ENCODE data around the gene GPR153.

The GPR153 gene

DNA sequence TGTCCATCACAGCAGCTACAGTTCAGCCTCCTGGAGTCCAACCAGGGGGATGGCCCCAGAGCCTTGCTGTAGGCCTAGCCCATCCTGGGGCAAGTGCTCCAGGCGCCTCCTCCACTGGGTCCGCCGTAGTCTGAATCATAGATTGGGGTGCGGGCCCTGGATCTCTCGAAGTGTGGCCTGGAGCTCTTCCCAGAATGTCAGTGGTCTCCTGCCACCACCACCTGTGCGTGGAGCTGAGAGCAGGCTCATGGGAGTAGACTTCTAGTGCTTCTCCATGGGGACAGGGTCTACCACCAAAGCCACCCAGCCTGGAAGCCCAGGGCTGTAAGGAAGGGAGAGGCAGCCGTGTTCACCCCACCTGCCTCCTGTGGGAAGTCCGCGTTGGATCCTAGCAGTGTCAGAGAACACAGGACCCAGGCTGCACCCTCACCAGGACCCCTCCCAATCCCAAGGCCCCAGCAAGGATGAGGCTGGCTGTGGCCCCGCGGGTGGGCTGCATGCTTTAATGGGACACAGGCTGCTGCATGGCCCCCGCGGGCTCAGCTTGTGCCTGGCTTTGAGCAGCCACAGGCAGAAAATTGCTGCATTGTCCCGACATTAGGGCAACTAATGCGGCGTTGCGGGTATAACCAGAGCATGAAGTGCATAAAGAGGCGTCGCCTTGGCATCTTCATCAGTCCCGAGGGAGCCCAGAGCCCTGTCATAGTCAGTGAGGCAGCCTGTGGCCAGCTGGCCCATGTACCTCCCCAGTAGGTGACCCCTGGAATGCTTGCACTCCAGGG, 17.7 kb downstream of the GPR153 start:
- H3K9me3 ChIP-seq (ENCODE audit: insufficient read depth, low read length) = no peaks in the 10 kb centered on the region
- no peak overlapping the region for H3K4me2 ChIP-seq (ENCODE audit: low read length)

DNA sequence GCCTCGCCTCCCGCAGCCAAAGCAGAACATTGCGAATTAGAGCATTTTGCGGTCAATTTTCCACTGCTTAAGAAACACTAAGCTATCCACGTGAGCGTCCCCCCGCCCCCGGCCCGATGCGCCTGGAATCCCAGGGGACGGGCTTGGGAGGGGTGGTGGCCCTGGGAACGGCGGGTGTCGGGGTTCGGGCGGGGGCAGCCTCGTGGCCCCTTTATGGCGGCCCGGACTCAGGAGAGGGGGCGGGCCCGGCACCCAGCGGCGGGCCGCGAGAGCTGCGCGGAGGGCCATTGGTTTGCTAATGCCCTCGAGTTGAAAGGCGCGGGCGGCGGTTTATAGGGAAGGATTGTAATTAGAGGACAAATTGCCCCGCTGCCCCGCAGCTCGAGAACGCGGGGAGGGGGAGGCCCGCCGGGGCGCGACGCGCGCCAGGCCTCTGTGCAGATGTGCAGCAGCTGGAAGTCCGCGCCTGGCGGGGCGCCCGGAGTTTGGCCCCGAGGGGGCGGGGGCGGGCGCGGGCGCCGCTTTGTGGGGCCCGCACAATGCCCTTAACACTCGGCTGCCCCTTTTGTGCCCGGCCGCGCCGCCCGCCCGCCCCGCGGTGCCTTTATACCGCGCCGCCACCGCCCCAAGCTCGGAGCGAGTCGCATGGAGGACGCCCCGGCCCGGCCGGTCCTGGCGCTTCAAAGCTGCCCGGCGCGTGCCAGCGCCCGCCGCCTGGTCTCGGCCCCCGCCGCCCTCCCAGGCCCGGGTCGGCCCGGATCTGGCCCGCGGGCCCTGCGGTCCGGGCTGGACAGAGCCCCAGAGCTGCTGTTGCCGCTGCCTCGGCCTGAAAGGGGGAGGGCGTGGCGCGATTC, 18.8 kb downstream of the GPR153 start:
- TF ChIP-seq, protein P1, sequence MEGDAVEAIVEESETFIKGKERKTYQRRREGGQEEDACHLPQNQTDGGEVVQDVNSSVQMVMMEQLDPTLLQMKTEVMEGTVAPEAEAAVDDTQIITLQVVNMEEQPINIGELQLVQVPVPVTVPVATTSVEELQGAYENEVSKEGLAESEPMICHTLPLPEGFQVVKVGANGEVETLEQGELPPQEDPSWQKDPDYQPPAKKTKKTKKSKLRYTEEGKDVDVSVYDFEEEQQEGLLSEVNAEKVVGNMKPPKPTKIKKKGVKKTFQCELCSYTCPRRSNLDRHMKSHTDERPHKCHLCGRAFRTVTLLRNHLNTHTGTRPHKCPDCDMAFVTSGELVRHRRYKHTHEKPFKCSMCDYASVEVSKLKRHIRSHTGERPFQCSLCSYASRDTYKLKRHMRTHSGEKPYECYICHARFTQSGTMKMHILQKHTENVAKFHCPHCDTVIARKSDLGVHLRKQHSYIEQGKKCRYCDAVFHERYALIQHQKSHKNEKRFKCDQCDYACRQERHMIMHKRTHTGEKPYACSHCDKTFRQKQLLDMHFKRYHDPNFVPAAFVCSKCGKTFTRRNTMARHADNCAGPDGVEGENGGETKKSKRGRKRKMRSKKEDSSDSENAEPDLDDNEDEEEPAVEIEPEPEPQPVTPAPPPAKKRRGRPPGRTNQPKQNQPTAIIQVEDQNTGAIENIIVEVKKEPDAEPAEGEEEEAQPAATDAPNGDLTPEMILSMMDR (IDR thresholded peaks at IDR 0.05; ENCODE audit: low read depth, low read length) = no peak
- TF ChIP-seq EZH2phosphoT487 (IDR thresholded peaks at IDR 0.05; ENCODE audit: low read depth) = no peak
- Histone ChIP-seq H3K27me3 (ENCODE audit: low read depth, low read length) (no peaks in the 10 kb centered on the region), H3K9me3 (ENCODE audit: insufficient read depth, low read length) (no peaks in the 10 kb centered on the region), H3K79me2 (ENCODE audit: low read length) (no peaks in the 10 kb centered on the region), H4K20me1 (ENCODE audit: insufficient read depth, low read length) (no peaks in the 10 kb centered on the region), H3K9ac (ENCODE audit: low read length) (no peak overlapping the region), H3K4me3 (ENCODE audit: low read length) (no peak overlapping the region), H3K4me1 (ENCODE audit: low read length) (peaks cover 4% of the 10 kb centered on the region; the same call in 1 of the 2 replicates), H3K4me2 (ENCODE audit: low read length) (no peak overlapping the region), H3K36me3 (replicated peaks; ENCODE audit: low read depth, low read length) (no peaks in the 10 kb centered on the region), H2AFZ (ENCODE audit: low read depth, low read length) (no peak overlapping the region), H3K27ac (ENCODE audit: low read length) (no peak overlapping the region)

More for the DNA sequence above, 17.7 kb downstream of the GPR153 start:
- H3K4me3 ChIP-seq (ENCODE audit: low read length) = no peak overlapping the region
- H3K27ac ChIP-seq (ENCODE audit: low read length) = no peak overlapping the region
- H3K4me1 ChIP-seq (ENCODE audit: low read length) = peaks cover 4% of the 10 kb centered on the region; the same call in 1 of the 2 replicates
- H3K9ac ChIP-seq (ENCODE audit: low read length) = no peak overlapping the region
- H4K20me1 ChIP-seq (ENCODE audit: insufficient read depth, low read length) = no peaks in the 10 kb centered on the region
- H3K79me2 ChIP-seq (ENCODE audit: low read length) = no peaks in the 10 kb centered on the region
- H3K36me3 ChIP-seq (replicated peaks; ENCODE audit: low read depth, low read length) = no peaks in the 10 kb centered on the region
- no peak for TF ChIP-seq EZH2phosphoT487 (IDR thresholded peaks at IDR 0.05; ENCODE audit: low read depth)
- TF ChIP-seq, protein P1 (IDR thresholded peaks at IDR 0.05; ENCODE audit: low read depth, low read length) = no peak
- no peak overlapping the region for H2AFZ ChIP-seq (ENCODE audit: low read depth, low read length)
- no peaks in the 10 kb centered on the region for H3K27me3 ChIP-seq (ENCODE audit: low read depth, low read length)

DNA sequence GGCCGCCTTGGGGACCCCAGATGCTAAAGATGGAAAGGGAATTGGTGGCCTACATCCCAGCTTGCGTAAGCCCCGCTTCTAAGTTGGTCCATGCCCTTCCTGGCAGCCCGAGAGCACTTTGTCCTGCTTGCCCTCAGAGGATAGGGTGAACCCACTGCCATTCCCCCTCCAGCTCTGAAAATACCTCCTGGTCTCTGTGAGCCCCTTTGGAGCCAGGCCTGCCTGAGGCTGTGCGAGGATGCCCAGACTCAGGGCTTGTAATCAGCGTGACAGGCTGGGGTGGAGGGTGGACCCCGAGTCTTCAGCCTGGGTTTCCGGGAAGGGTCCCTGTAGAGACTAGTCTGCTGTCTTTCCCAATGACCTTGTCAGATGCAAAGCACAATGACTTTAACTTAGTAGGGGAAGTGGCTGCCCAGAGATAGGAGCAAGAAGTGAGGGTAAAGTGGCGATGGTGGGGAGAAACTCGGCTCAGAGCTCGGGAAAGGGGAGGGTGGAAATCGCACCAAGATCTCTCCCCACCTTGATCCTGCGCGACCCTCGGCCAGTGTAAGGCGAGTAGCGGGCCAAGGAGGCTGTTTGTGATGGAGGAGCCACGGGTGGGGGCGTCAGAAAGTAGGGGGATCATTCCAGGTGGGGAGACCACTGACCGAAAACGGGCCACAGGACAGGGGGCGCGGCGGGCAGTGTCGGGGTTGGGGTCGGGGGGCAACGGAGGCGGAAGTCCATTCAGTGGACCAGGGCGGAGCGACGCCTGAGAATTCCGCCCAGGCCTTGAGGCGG, 19.6 kb downstream of the GPR153 start:
- Histone ChIP-seq H2AFZ (ENCODE audit: low read depth, low read length) (no peak overlapping the region), H3K36me3 (replicated peaks; ENCODE audit: low read depth, low read length) (no peaks in the 10 kb centered on the region), H3K27me3 (ENCODE audit: low read depth, low read length) (no peaks in the 10 kb centered on the region), H3K4me2 (ENCODE audit: low read length) (no peak overlapping the region), H3K27ac (ENCODE audit: low read length) (no peak overlapping the region), H3K9ac (ENCODE audit: low read length) (no peak overlapping the region), H3K4me3 (ENCODE audit: low read length) (no peak overlapping the region), H3K79me2 (ENCODE audit: low read length) (no peaks in the 10 kb centered on the region), H3K9me3 (ENCODE audit: insufficient read depth, low read length) (no peaks in the 10 kb centered on the region), H3K4me1 (ENCODE audit: low read length) (peaks cover under 1% of the 10 kb centered on the region; the same call in 1 of the 2 replicates), H4K20me1 (ENCODE audit: insufficient read depth, low read length) (no peaks in the 10 kb centered on the region)
- TF ChIP-seq, protein P1 (IDR thresholded peaks at IDR 0.05; ENCODE audit: low read depth, low read length) = no peak
- no peak for TF ChIP-seq EZH2phosphoT487 (IDR thresholded peaks at IDR 0.05; ENCODE audit: low read depth)

Data from OCI-LY3 (cell line).